HepG2 (cell line): Measurements from ENCODE around the gene AHNAK.

ENCODE experiments used
- CTCF ChIP-seq: sonication (generic); formaldehyde crosslinking; IDR thresholded peaks from 2 replicates; pipeline ENCODE4 v1.5.0; 2020; ENCODE audit warnings: mild to moderate bottlenecking, missing genetic modification reagents, moderate library complexity
- POLR2AphosphoS5 ChIP-seq: IDR thresholded peaks from 2 replicates; pipeline ENCODE4 v1.6.1; 2012; ENCODE audit warnings: low read depth, low read length
- SPEN ChIP-seq: sonication (generic); formaldehyde crosslinking; IDR thresholded peaks from 2 replicates; pipeline ENCODE4 v1.5.1; 2020; ENCODE audit warnings: low read depth, mild to moderate bottlenecking, missing genetic modification reagents
- ZNF468 ChIP-seq: sonication (generic); formaldehyde crosslinking; IDR thresholded peaks from 2 replicates; pipeline ENCODE4 v1.8.0; 2022; ENCODE audit warnings: mild to moderate bottlenecking, moderate library complexity, missing genetic modification reagents

- TF ChIP-seq SPEN (CRISPR knock-in tag) (no peak), CTCF (CRISPR knock-in tag) (peak; percentile 86), POLR2AphosphoS5 (no peak), ZNF468 (CRISPR knock-in tag) (no peak)
These were observed 49.3 kb downstream of the AHNAK start for GRCh38 chr11:62497132-62497801.
